Measurements from ENCODE around the gene ANO3. TPM values are rescaled to one million over a fixed set of nuclear protein-coding genes. Genes with fewer than 3 reads are reported as not detected.

ANO3 gene
- total and polyA plus RNA-seq, 4 donors: under 0.01 to 2.0 (median 0.40) TPM

DNA sequence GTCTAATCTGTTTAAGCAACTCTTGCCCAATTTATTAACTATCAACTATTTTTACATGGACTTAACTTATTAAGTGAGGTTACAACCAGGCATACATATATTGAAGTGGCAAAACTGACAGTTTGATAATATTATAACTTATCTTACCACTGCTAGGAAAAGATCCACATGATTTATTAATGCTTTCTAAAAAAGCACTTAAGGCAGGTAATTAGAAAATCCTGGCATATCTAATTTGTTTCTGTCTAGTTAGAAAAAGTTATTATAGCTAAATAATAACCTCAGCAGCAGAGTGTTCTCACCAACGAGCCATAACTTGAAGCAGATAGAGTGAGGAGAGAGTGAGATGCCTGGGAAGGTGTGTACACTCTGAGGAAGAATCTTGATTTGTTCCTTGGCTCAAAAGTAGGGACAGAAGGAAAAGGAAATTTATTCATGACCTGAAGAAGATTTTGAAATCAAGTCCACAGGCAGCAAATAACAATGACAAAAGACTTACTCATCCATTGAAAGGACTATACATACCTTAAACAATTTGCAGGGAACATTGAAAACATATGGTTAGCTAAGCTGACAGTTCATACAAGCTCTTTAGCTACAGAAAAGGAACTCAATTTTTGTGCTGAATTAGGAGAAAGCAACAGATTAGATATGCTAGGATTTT is 247.2 kb downstream of the ANO3 start (continued):
- TF ChIP-seq ZBTB33 (IDR thresholded peaks at IDR 0.05): no peak
- no peak for TF ChIP-seq NR2F2 (IDR thresholded peaks at IDR 0.05)
- TF ChIP-seq CTCF (IDR thresholded peaks at IDR 0.05; ENCODE audit: low read depth, low read length, missing input control): no peak
- no peak for TF ChIP-seq SP1 (IDR thresholded peaks at IDR 0.05)
- no peak for TF ChIP-seq RXRA (IDR thresholded peaks at IDR 0.05)

GRCh38 chr11:26579683-26580082 is 247.8 kb downstream of the ANO3 start:
- Histone ChIP-seq H3K4me3 (ENCODE audit: low read depth in 1 of 3, low read length in 3 of 3) (no peak overlapping the region), H3K9me3 (ENCODE audit: control insufficient read depth in 4 of 4, low read length in 3 of 4) (no peaks in the 10 kb centered on the region), H3K36me3 (ENCODE audit: control insufficient read depth in 4 of 4, insufficient read depth in 3 of 4, low read depth in 1 of 4, low read length in 3 of 4) (no peaks in the 10 kb centered on the region), H3K27me3 (ENCODE audit: control insufficient read depth in 4 of 4, insufficient read depth in 4 of 4, low read length in 3 of 4) (peaks cover 0 to 3% (median 0%) of the 10 kb centered on the region in 4 donors), H3K4me1 (ENCODE audit: control insufficient read depth in 4 of 4, insufficient read depth in 4 of 4, low read length in 3 of 4) (no peaks in the 10 kb centered on the region), H3K9ac (ENCODE audit: low read depth in 1 of 2, low read length in 2 of 2) (no peak overlapping the region), H3K27ac (ENCODE audit: low read depth in 1 of 2, low read length in 2 of 2) (no peak overlapping the region)
- no peak for TF ChIP-seq ZBTB33 (IDR thresholded peaks at IDR 0.05)
- TF ChIP-seq MAX (IDR thresholded peaks at IDR 0.05): no peak
- TF ChIP-seq, protein P1, sequence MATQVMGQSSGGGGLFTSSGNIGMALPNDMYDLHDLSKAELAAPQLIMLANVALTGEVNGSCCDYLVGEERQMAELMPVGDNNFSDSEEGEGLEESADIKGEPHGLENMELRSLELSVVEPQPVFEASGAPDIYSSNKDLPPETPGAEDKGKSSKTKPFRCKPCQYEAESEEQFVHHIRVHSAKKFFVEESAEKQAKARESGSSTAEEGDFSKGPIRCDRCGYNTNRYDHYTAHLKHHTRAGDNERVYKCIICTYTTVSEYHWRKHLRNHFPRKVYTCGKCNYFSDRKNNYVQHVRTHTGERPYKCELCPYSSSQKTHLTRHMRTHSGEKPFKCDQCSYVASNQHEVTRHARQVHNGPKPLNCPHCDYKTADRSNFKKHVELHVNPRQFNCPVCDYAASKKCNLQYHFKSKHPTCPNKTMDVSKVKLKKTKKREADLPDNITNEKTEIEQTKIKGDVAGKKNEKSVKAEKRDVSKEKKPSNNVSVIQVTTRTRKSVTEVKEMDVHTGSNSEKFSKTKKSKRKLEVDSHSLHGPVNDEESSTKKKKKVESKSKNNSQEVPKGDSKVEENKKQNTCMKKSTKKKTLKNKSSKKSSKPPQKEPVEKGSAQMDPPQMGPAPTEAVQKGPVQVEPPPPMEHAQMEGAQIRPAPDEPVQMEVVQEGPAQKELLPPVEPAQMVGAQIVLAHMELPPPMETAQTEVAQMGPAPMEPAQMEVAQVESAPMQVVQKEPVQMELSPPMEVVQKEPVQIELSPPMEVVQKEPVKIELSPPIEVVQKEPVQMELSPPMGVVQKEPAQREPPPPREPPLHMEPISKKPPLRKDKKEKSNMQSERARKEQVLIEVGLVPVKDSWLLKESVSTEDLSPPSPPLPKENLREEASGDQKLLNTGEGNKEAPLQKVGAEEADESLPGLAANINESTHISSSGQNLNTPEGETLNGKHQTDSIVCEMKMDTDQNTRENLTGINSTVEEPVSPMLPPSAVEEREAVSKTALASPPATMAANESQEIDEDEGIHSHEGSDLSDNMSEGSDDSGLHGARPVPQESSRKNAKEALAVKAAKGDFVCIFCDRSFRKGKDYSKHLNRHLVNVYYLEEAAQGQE (IDR thresholded peaks at IDR 0.05): no peak
- no peak for TF ChIP-seq RAD21 (IDR thresholded peaks at IDR 0.05)
- no peak for TF ChIP-seq YY1 (IDR thresholded peaks at IDR 0.05)
- no peak for TF ChIP-seq JUND (IDR thresholded peaks at IDR 0.05)
- TF ChIP-seq RXRA (IDR thresholded peaks at IDR 0.05): no peak
- no peak for TF ChIP-seq CTCF (IDR thresholded peaks at IDR 0.05; ENCODE audit: low read depth, low read length, missing input control)
- TF ChIP-seq GABPA (IDR thresholded peaks at IDR 0.05 in 1 of 2, conservative IDR thresholded peaks at IDR 0.05 in 1 of 2): no peak
- no peak for TF ChIP-seq HNF4G (IDR thresholded peaks at IDR 0.05)
- no peak for TF ChIP-seq SP1 (IDR thresholded peaks at IDR 0.05)
- TF ChIP-seq, protein P2, sequence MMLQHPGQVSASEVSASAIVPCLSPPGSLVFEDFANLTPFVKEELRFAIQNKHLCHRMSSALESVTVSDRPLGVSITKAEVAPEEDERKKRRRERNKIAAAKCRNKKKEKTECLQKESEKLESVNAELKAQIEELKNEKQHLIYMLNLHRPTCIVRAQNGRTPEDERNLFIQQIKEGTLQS (IDR thresholded peaks at IDR 0.05): no peak
- DNase-seq (ENCODE audit: low spot score): no peak
- 53% methylated on average over 2 of the region's 2 CpGs for WGBS
